Spinal cord (tissue), 10 donors: ENCODE data around the gene RCAN1. TPM values are rescaled to one million over a fixed set of nuclear protein-coding genes. Genes with fewer than 3 reads are reported as not detected.

Source experiments
- DNase-seq, 6 donors: peaks; one replicate each; pipeline versions ENCODE4 v3.0.0 to v3.0.0-alpha.2; 2013 to 2015; ENCODE audit warnings: low spot score in 6 of 6, low read depth in 4 of 6
- H3K27ac ChIP-seq: one replicate; pipeline ENCODE4 v1.5.1; 2013; ENCODE audit warnings: low read depth, low read length, control low read depth
- H3K27me3 ChIP-seq: one replicate; pipeline ENCODE4 v1.6.1; 2013; ENCODE audit warnings: low read length; ENCODE audit not compliant: control insufficient read depth, insufficient read depth
- H3K36me3 ChIP-seq: one replicate; pipeline ENCODE4 v1.6.1; 2013; ENCODE audit warnings: low read length; ENCODE audit not compliant: control insufficient read depth, insufficient read depth
- H3K4me1 ChIP-seq: one replicate; pipeline ENCODE4 v1.6.1; 2013; ENCODE audit warnings: low read length; ENCODE audit not compliant: control insufficient read depth, insufficient read depth
- H3K4me3 ChIP-seq: one replicate; pipeline ENCODE4 v1.5.1; 2013; ENCODE audit warnings: low read depth, low read length, control low read depth
- H3K9me3 ChIP-seq: one replicate; pipeline ENCODE4 v1.6.1; 2013; ENCODE audit warnings: low read length; ENCODE audit not compliant: control insufficient read depth, insufficient read depth
- WGBS: methylation state at CpG from one replicate; pipeline ENCODE4 v1.1.5; 2013; ENCODE audit warnings: missing lambda C conversion rate; ENCODE audit not compliant: insufficient coverage; 5-methylcytosine and 5-hydroxymethylcytosine counted together
- polyA plus RNA-seq, 2 donors: library from polyadenylated mRNA; unstranded; fragments of 120-200 nt; gene quantifications; one replicate each; pipeline ENCODE4 v1.2.1, GENCODE V29; 2013; ENCODE audit not compliant: insufficient read length in 2 of 2
- total RNA-seq, 2 donors: library from RNA; depleted of rRNA in 1 of 2; stranded (reverse); fragments of 120-200 nt in 1 of 2; fragments of >200 nt in 1 of 2; gene quantifications; one replicate each; pipeline versions ENCODE4 v1.2.3 to v1.2.4, GENCODE V29; 2013 to 2014
- donor health status: healthy.

RCAN1 gene
- total and polyA plus RNA-seq, 4 donors, result 42.4 to 107 (median 91.0) TPM

- no peak overlapping the region for H3K27ac ChIP-seq
Measured at GRCh38 chr21:34536820-34537219, 78.1 kb downstream of the RCAN1 start.

GRCh38 chr21:34536311-34536710 lies 78.6 kb downstream of the RCAN1 start:
- H3K4me3 ChIP-seq, result no peak overlapping the region
- 90% methylated on average over 3 of the region's 8 CpGs for WGBS
- H3K27ac ChIP-seq, result no peak overlapping the region
- no peaks in the 10 kb centered on the region for H3K9me3 ChIP-seq
- peaks cover 9% of the 10 kb centered on the region for H3K4me1 ChIP-seq
- H3K27me3 ChIP-seq, result no peaks in the 10 kb centered on the region
- no peaks in the 10 kb centered on the region for H3K36me3 ChIP-seq
- no peak for DNase-seq

More at GRCh38 chr21:34536820-34537219, 78.1 kb downstream of the RCAN1 start:
- Histone ChIP-seq H3K27me3 (no peaks in the 10 kb centered on the region), H3K4me1 (peaks cover 9% of the 10 kb centered on the region), H3K36me3 (no peaks in the 10 kb centered on the region), H3K9me3 (no peaks in the 10 kb centered on the region), H3K4me3 (no peak overlapping the region)
- DNase-seq, result no peak
- WGBS, result 81% methylated on average over 2 of the region's 2 CpGs

GRCh38 chr21:34535886-34536285 lies 79.0 kb downstream of the RCAN1 start:
- H3K36me3 ChIP-seq, result no peaks in the 10 kb centered on the region
- no CpG with 5 or more reads among the region's 3 CpGs for WGBS
- no peak for DNase-seq
- no peaks in the 10 kb centered on the region for H3K27me3 ChIP-seq
- H3K9me3 ChIP-seq, result no peaks in the 10 kb centered on the region
- peaks cover 9% of the 10 kb centered on the region for H3K4me1 ChIP-seq
- H3K4me3 ChIP-seq, result no peak overlapping the region
- H3K27ac ChIP-seq, result no peak overlapping the region

GRCh38 chr21:34534522-34534921 lies 80.4 kb downstream of the RCAN1 start:
- 42% methylated on average over 4 of the region's 4 CpGs for WGBS
- Histone ChIP-seq H3K36me3 (no peaks in the 10 kb centered on the region), H3K27ac (no peak overlapping the region), H3K4me1 (peaks cover 9% of the 10 kb centered on the region), H3K4me3 (no peak overlapping the region), H3K9me3 (no peaks in the 10 kb centered on the region), H3K27me3 (no peaks in the 10 kb centered on the region)
- DNase-seq, result no peak

- Histone ChIP-seq H3K27me3 (no peaks in the 10 kb centered on the region), H3K9me3 (no peaks in the 10 kb centered on the region), H3K36me3 (no peaks in the 10 kb centered on the region), H3K4me1 (peaks cover 9% of the 10 kb centered on the region), H3K4me3 (no peak overlapping the region), H3K27ac (no peak overlapping the region)
- DNase-seq, result no peak
- 20% methylated on average over 1 of the region's 3 CpGs for WGBS
Measured at GRCh38 chr21:34533938-34534337, 81.0 kb downstream of the RCAN1 start.

- no peaks in the 10 kb centered on the region for H3K27me3 ChIP-seq
- peak in 1 of 6 donors; percentile 56 for DNase-seq
- H3K4me3 ChIP-seq, result no peak overlapping the region
- peaks cover 3% of the 10 kb centered on the region for H3K9me3 ChIP-seq
- H3K27ac ChIP-seq, result no peak overlapping the region
- no peaks in the 10 kb centered on the region for H3K36me3 ChIP-seq
- peaks cover 7% of the 10 kb centered on the region for H3K4me1 ChIP-seq
- WGBS, result 84% methylated on average over 6 of the region's 6 CpGs
Measured at GRCh38 chr21:34531399-34531798, 83.5 kb downstream of the RCAN1 start.

GRCh38 chr21:34530261-34530660 lies 84.7 kb downstream of the RCAN1 start:
- Histone ChIP-seq H3K4me3 (no peak overlapping the region), H3K36me3 (no peaks in the 10 kb centered on the region), H3K27ac (no peak overlapping the region), H3K27me3 (no peaks in the 10 kb centered on the region), H3K9me3 (peaks cover 3% of the 10 kb centered on the region), H3K4me1 (peaks cover 4% of the 10 kb centered on the region)
- no peak for DNase-seq

- Histone ChIP-seq H3K27ac (no peak overlapping the region), H3K27me3 (no peaks in the 10 kb centered on the region), H3K4me1 (peaks cover 8% of the 10 kb centered on the region), H3K4me3 (no peak overlapping the region), H3K36me3 (no peaks in the 10 kb centered on the region), H3K9me3 (peaks cover 3% of the 10 kb centered on the region)
- DNase-seq, result no peak
- no CpG with 5 or more reads among the region's 3 CpGs for WGBS
Measured at GRCh38 chr21:34528131-34528561, 86.8 kb downstream of the RCAN1 start.

- DNase-seq, result peak in 5 of 6 donors; percentile 41 to 88 (median 56)
- Histone ChIP-seq H3K4me1 (peaks cover 17% of the 10 kb centered on the region), H3K9me3 (peaks cover 3% of the 10 kb centered on the region), H3K27me3 (no peaks in the 10 kb centered on the region), H3K4me3 (peak overlapping the region; percentile 50), H3K27ac (peak overlapping the region; percentile 94), H3K36me3 (peaks cover 12% of the 10 kb centered on the region)
- WGBS, result 33% methylated on average over 4 of the region's 10 CpGs
Measured at GRCh38 chr21:34526618-34527290, 88.2 kb downstream of the RCAN1 start.

GRCh38 chr21:34526241-34526617 lies 88.7 kb downstream of the RCAN1 start:
- Histone ChIP-seq H3K27ac (peak overlapping the region; percentile 94), H3K4me1 (peaks cover 17% of the 10 kb centered on the region)
- no CpG with 5 or more reads among the region's 5 CpGs for WGBS

More at GRCh38 chr21:34526241-34526617, 88.7 kb downstream of the RCAN1 start:
- Histone ChIP-seq H3K4me3 (peak overlapping the region; percentile 50), H3K36me3 (peaks cover 17% of the 10 kb centered on the region), H3K9me3 (peaks cover 3% of the 10 kb centered on the region), H3K27me3 (no peaks in the 10 kb centered on the region)
- DNase-seq, result no peak
